Measurements from ENCODE around the gene TRIOBP. TPM values are rescaled to one million over a fixed set of nuclear protein-coding genes. Genes with fewer than 3 reads are reported as not detected.

Gene TRIOBP
- total RNA-seq, 2 donors from 2014 or later: 114 to 115 TPM

DNA sequence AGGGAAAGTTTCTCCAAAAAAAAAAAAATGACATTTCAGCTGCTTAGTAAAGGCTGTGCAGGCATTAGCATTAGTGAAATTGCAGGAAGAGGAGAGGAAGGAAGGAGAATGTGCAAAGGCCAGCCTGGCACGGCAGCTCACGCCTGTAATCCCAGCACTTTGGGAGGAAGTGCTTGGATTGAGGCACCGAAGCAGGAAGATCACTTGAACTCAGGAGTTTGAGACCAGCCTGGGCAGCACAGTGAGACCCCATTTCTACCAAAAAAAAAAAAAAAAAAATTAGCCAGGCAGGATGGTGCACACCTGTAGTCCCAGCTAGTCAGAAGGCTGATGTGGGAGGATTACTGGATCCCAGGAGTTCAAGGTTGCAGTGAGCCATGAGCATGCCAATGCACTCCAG lies 7.8 kb downstream of the TRIOBP start:
- intact Hi-C loops (cut with DNase I): no loop called here
- WGBS: 84% methylated on average over 3 of the region's 3 CpGs
- Histone ChIP-seq H3K9me3 (no peaks in the 10 kb centered on the region), H3K36me3 (no peaks in the 10 kb centered on the region), H3K4me3 (no peak overlapping the region), H3K27me3 (replicated peaks; ENCODE audit: insufficient read depth) (no peaks in the 10 kb centered on the region), H3K4me1 (replicated peaks) (no peaks in the 10 kb centered on the region), H3K27ac (no peak overlapping the region)
- DNase-seq (ENCODE audit: low spot score): no peak
- TF ChIP-seq POLR2A (IDR thresholded peaks at IDR 0.05) (no peak), POLR2AphosphoS5 (IDR thresholded peaks at IDR 0.05) (no peak), CTCF (IDR thresholded peaks at IDR 0.05) (no peak)

GRCh38 chr22:37705205-37705604 lies 8.4 kb downstream of the TRIOBP start:
- whole genome bisulfite sequencing: 91% methylated on average over 3 of the region's 3 CpGs
- no peak for TF ChIP-seq POLR2A (IDR thresholded peaks at IDR 0.05)
- TF ChIP-seq CTCF (IDR thresholded peaks at IDR 0.05): no peak
- TF ChIP-seq POLR2AphosphoS5 (IDR thresholded peaks at IDR 0.05): no peak

GRCh38 chr22:37708580-37709444 lies 12.0 kb downstream of the TRIOBP start:
- Histone ChIP-seq H3K36me3 (no peaks in the 10 kb centered on the region), H3K4me3 (no peak overlapping the region)
- 91% methylated on average over 23 of the region's 25 CpGs for WGBS

More at GRCh38 chr22:37705205-37705604, 8.4 kb downstream of the TRIOBP start:
- intact Hi-C loops (cut with DNase I): no loop called here
- DNase-seq (ENCODE audit: low spot score): no peak
- no peaks in the 10 kb centered on the region for H3K4me1 ChIP-seq (replicated peaks)
- H3K36me3 ChIP-seq: no peaks in the 10 kb centered on the region
- no peaks in the 10 kb centered on the region for H3K27me3 ChIP-seq (replicated peaks; ENCODE audit: insufficient read depth)
- no peaks in the 10 kb centered on the region for H3K9me3 ChIP-seq
- no peak overlapping the region for H3K27ac ChIP-seq
- H3K4me3 ChIP-seq: no peak overlapping the region

GRCh38 chr22:37709445-37709765 lies 12.6 kb downstream of the TRIOBP start:
- no peaks in the 10 kb centered on the region for H3K27me3 ChIP-seq (replicated peaks; ENCODE audit: insufficient read depth)
- H3K27ac ChIP-seq: no peak overlapping the region
- WGBS: 91% methylated on average over 15 of the region's 15 CpGs
- no peak overlapping the region for H3K4me3 ChIP-seq
- TF ChIP-seq POLR2AphosphoS5 (IDR thresholded peaks at IDR 0.05) (no peak), CTCF (IDR thresholded peaks at IDR 0.05) (no peak), POLR2A (IDR thresholded peaks at IDR 0.05) (no peak)
- H3K4me1 ChIP-seq (replicated peaks): no peaks in the 10 kb centered on the region
- intact Hi-C loops (cut with DNase I): no loop called here
- H3K9me3 ChIP-seq: no peaks in the 10 kb centered on the region
- H3K36me3 ChIP-seq: no peaks in the 10 kb centered on the region
- no peak for DNase-seq (ENCODE audit: low spot score)

More at GRCh38 chr22:37708580-37709444, 12.0 kb downstream of the TRIOBP start:
- TF ChIP-seq POLR2AphosphoS5 (IDR thresholded peaks at IDR 0.05): no peak
- no peak for TF ChIP-seq POLR2A (IDR thresholded peaks at IDR 0.05)
- TF ChIP-seq CTCF (IDR thresholded peaks at IDR 0.05): no peak
- H3K27me3 ChIP-seq (replicated peaks; ENCODE audit: insufficient read depth): no peaks in the 10 kb centered on the region
- no peaks in the 10 kb centered on the region for H3K9me3 ChIP-seq
- no peaks in the 10 kb centered on the region for H3K4me1 ChIP-seq (replicated peaks)
- intact Hi-C loops (cut with DNase I): no loop called here
- H3K27ac ChIP-seq: no peak overlapping the region
- no peak for DNase-seq (ENCODE audit: low spot score)

- no peaks in the 10 kb centered on the region for H3K36me3 ChIP-seq
- TF ChIP-seq POLR2A (IDR thresholded peaks at IDR 0.05) (no peak), POLR2AphosphoS5 (IDR thresholded peaks at IDR 0.05) (no peak), CTCF (IDR thresholded peaks at IDR 0.05) (no peak)
- no peak for DNase-seq (ENCODE audit: low spot score)
- H3K9me3 ChIP-seq: no peaks in the 10 kb centered on the region
- H3K27ac ChIP-seq: no peak overlapping the region
- no peaks in the 10 kb centered on the region for H3K4me1 ChIP-seq (replicated peaks)
- no peak overlapping the region for H3K4me3 ChIP-seq
- intact Hi-C loops (cut with DNase I): no loop called here
- 94% methylated on average over 3 of the region's 3 CpGs for WGBS
- H3K27me3 ChIP-seq (replicated peaks; ENCODE audit: insufficient read depth): no peaks in the 10 kb centered on the region
These were observed 13.8 kb downstream of the TRIOBP start for GRCh38 chr22:37710675-37711074.
